HEK293T (cell line): Measurements from ENCODE around the gene C16orf78.

ENCODE experiments used
- ARNT ChIP-seq: fragments of 450-650 bp; IDR thresholded peaks from 2 replicates; pipeline ENCODE4 v1.6.1; 2017; ENCODE audit warnings: mild to moderate bottlenecking
- BHLHE40 ChIP-seq: fragments of 450-650 bp; IDR thresholded peaks from 2 replicates; pipeline ENCODE4 v1.6.1; 2016; ENCODE audit warnings: mild to moderate bottlenecking, moderate library complexity, borderline replicate concordance
- FOXM1 ChIP-seq: fragments of 450-650 bp; IDR thresholded peaks from 2 replicates; pipeline ENCODE4 v1.6.1; 2017; ENCODE audit warnings: mild to moderate bottlenecking, borderline replicate concordance
- L3MBTL2 ChIP-seq: fragments of 450-650 bp; conservative IDR thresholded peaks from 2 replicates; pipeline ENCODE4 v1.6.1; 2016; ENCODE audit warnings: mild to moderate bottlenecking
- LEF1 ChIP-seq: fragments of 450-650 bp; IDR thresholded peaks from 2 replicates; pipeline ENCODE4 v1.6.1; 2017; ENCODE audit warnings: mild to moderate bottlenecking, borderline replicate concordance
- NFRKB ChIP-seq: fragments of 450-650 bp; IDR thresholded peaks from 2 replicates; pipeline ENCODE4 v1.6.1; 2016; ENCODE audit warnings: mild to moderate bottlenecking, moderate library complexity
- SP1 ChIP-seq: fragments of 450-650 bp; IDR thresholded peaks from 2 replicates; pipeline ENCODE4 v1.6.1; 2017
- SUZ12 ChIP-seq: fragments of 450-650 bp; IDR thresholded peaks from 2 replicates; pipeline ENCODE4 v1.6.1; 2016; ENCODE audit warnings: mild to moderate bottlenecking
- TARDBP ChIP-seq: fragments of 450-650 bp; IDR thresholded peaks from 2 replicates; pipeline ENCODE4 v1.6.1; 2016
- ZNF384 ChIP-seq: fragments of 450-650 bp; IDR thresholded peaks from 2 replicates; pipeline ENCODE4 v1.6.1; 2016

- TF ChIP-seq SP1 (no peak), ZNF384 (no peak), FOXM1 (no peak), LEF1 (no peak), BHLHE40 (no peak), TARDBP (no peak), NFRKB (no peak), ARNT (no peak), SUZ12 (no peak), L3MBTL2 (no peak)
These were observed 6.9 kb upstream of the C16orf78 start for GRCh38 chr16:49366669-49367068.
